ENCODE data around the gene HEPACAM2. TPM values are rescaled to one million over a fixed set of nuclear protein-coding genes. Genes with fewer than 3 reads are reported as not detected.

HEPACAM2 gene
- total RNA-seq, 1 donor from 2014 or later: not detected

GRCh38 chr7:93146472-93147141, 79.7 kb downstream of the HEPACAM2 start:
- ATAC-seq (ENCODE audit: low read depth) (no peak), DNase-seq (no peak)
- Mint-ChIP-seq H3K4me3 (peak overlapping the region; percentile 90), H3K36me3 (ENCODE audit: low read depth) (peaks cover 12% of the 10 kb centered on the region), H3K27ac (peak overlapping the region; percentile 83), H3K27me3 (no peaks in the 10 kb centered on the region), H3K4me1 (peaks cover 58% of the 10 kb centered on the region), H3K9me3 (no peaks in the 10 kb centered on the region)
- intact Hi-C loops (cut with micrococcal nuclease): loop anchor here (1.0 to 10.0 kb wide), 3 partner anchors 86 to 514 kb away; partner anchors contain the start of genes CDK6 and VPS50
- CTCF ChIA-PET: interaction anchor here (1.0 to 1.1 kb wide), 2 partner anchors 29 to 81 kb away, joined by 3 to 5 read pairs; partner anchors contain the start of gene SAMD9
- POLR2A ChIA-PET: interaction anchor here (0.7 to 2.6 kb wide), 3 partner anchors 29 to 85 kb away, joined by 4 to 8 read pairs (median 5); partner anchors contain the start of genes SAMD9 and VPS50
- TF ChIP-seq CTCF (IDR thresholded peaks at IDR 0.05): no peak

DNA sequence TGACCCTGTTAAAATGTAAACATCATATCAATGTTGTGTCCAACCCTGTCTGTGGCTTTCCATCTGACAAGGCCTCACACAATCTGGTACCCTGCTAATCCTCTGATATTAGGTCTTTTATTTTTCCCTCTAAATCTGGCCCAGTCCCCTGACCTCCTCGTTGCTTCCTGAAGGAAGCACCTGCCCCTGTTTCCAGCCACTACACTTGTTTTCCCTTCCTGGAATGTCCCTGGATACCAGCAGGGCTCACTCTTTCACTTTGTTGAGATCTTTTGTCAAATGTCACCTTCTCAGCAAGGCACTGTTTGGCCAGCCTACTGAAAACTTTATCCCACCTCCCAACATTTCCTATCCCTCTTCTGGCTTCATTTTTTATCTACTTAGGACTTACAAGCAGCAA, 80.2 kb downstream of the HEPACAM2 start:
- ATAC-seq (ENCODE audit: low read depth) (no peak), DNase-seq (no peak)
- ChIA-PET POLR2A (interaction anchor here (2.6 kb wide), 1 partner anchor 28 kb away, joined by 8 read pairs; the partner anchor contains the start of gene SAMD9), CTCF (no interaction called here)
- intact Hi-C loops (cut with micrococcal nuclease): loop anchor here (5.0 to 10.0 kb wide), 2 partner anchors 311 to 514 kb away; partner anchors contain the start of gene CDK6
- no peaks in the 10 kb centered on the region for H3K27me3 Mint-ChIP-seq
- H3K27ac Mint-ChIP-seq: peak overlapping the region; percentile 83
- no peak for TF ChIP-seq CTCF (IDR thresholded peaks at IDR 0.05)
- H3K9me3 Mint-ChIP-seq: no peaks in the 10 kb centered on the region
- H3K4me1 Mint-ChIP-seq: peaks cover 58% of the 10 kb centered on the region
- peaks cover 12% of the 10 kb centered on the region for H3K36me3 Mint-ChIP-seq (ENCODE audit: low read depth)
- peak overlapping the region; percentile 90 for H3K4me3 Mint-ChIP-seq

DNA sequence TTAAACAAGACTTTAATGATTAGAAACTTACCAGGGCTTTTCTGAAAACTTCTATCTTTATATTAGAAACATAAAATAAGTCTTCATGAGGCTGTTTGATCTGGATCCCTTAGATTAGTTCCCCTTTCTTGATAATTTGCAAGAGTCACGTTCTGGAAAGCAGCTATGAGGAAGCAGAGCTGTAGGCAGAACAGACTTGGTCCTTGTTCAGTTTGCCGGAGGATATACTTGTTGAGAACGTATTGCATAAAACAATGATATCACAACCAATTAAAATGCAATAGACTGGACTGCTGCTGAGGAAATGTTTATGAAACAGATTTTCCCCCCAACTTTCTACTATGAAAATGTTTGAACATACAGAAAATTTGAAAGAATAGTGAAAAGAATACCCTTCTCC, 80.9 kb downstream of the HEPACAM2 start:
- H3K27ac Mint-ChIP-seq: peak overlapping the region; percentile 83
- intact Hi-C loops (cut with micrococcal nuclease): loop anchor here (5.0 to 10.0 kb wide), 2 partner anchors 311 to 513 kb away; partner anchors contain the start of gene CDK6
- POLR2A ChIA-PET: interaction anchor here (0.9 to 2.1 kb wide), 2 partner anchors 27 to 87 kb away, joined by 5 to 10 read pairs; partner anchors contain the start of genes SAMD9 and VPS50

GRCh38 chr7:93142127-93142526, 84.1 kb downstream of the HEPACAM2 start:
- DNase-seq (no peak), ATAC-seq (ENCODE audit: low read depth) (no peak)
- peaks cover 6% of the 10 kb centered on the region for H3K9me3 Mint-ChIP-seq
- no peaks in the 10 kb centered on the region for H3K27me3 Mint-ChIP-seq
- H3K27ac Mint-ChIP-seq: no peak overlapping the region
- CTCF ChIA-PET: no interaction called here
- H3K36me3 Mint-ChIP-seq (ENCODE audit: low read depth): peaks cover 20% of the 10 kb centered on the region
- POLR2A ChIA-PET: no interaction called here
- H3K4me1 Mint-ChIP-seq: peaks cover 26% of the 10 kb centered on the region
- intact Hi-C loops (cut with micrococcal nuclease): loop anchor here (10.0 kb wide), 1 partner anchor 307 kb away; the partner anchor contains the start of gene CDK6
- no peak for TF ChIP-seq CTCF (IDR thresholded peaks at IDR 0.05)
- H3K4me3 Mint-ChIP-seq: no peak overlapping the region

More for the DNA sequence above, 80.9 kb downstream of the HEPACAM2 start:
- no peak for DNase-seq
- Mint-ChIP-seq H3K4me1 (peaks cover 52% of the 10 kb centered on the region), H3K9me3 (no peaks in the 10 kb centered on the region), H3K27me3 (no peaks in the 10 kb centered on the region), H3K4me3 (peak overlapping the region; percentile 90), H3K36me3 (ENCODE audit: low read depth) (peaks cover 12% of the 10 kb centered on the region)
- CTCF ChIA-PET: interaction anchor here (0.9 kb wide), 1 partner anchor 28 kb away, joined by 4 read pairs; the partner anchor contains the start of gene SAMD9
- TF ChIP-seq CTCF (IDR thresholded peaks at IDR 0.05): no peak
- ATAC-seq (ENCODE audit: low read depth): peak; percentile 49

- POLR2A ChIA-PET: no interaction called here
- peaks cover 31% of the 10 kb centered on the region for H3K36me3 Mint-ChIP-seq (ENCODE audit: low read depth)
- no peak overlapping the region for H3K27ac Mint-ChIP-seq
- peaks cover 8% of the 10 kb centered on the region for H3K9me3 Mint-ChIP-seq
- no peak overlapping the region for H3K4me3 Mint-ChIP-seq
- no peak for TF ChIP-seq CTCF (IDR thresholded peaks at IDR 0.05)
- DNase-seq: no peak
- CTCF ChIA-PET: no interaction called here
- intact Hi-C loops (cut with micrococcal nuclease): loop anchor here (10.0 kb wide), 1 partner anchor 306 kb away; the partner anchor contains the start of gene CDK6
- H3K4me1 Mint-ChIP-seq: peaks cover 12% of the 10 kb centered on the region
- no peak for ATAC-seq (ENCODE audit: low read depth)
- H3K27me3 Mint-ChIP-seq: no peaks in the 10 kb centered on the region
Observed at GRCh38 chr7:93140582-93141191, 85.6 kb downstream of the HEPACAM2 start.
